ENCODE measurements around the gene GPRC5B. TPM values are rescaled to one million over a fixed set of nuclear protein-coding genes. Genes with fewer than 3 reads are reported as not detected.
A peak's percentile ranks its signal among the peaks of the same experiment; 100 is the strongest.

GPRC5B gene
- total RNA-seq, 2 experiments from 2014 or later = 0.22 to 0.55 TPM

- H3K4me3 Mint-ChIP-seq = no peak overlapping the region
- peaks cover 5% of the 10 kb centered on the region for H3K4me1 Mint-ChIP-seq (ENCODE audit: low read depth)
- H3K27ac Mint-ChIP-seq = no peak overlapping the region
- no peak for DNase-seq
- no peaks in the 10 kb centered on the region for H3K36me3 Mint-ChIP-seq (ENCODE audit: low read depth)
- CTCF ChIA-PET = no interaction called here
- H3K27me3 Mint-ChIP-seq (ENCODE audit: low read depth) = no peaks in the 10 kb centered on the region
- intact Hi-C loops (cut with micrococcal nuclease) = no loop called here
- H3K9me3 Mint-ChIP-seq = peaks cover 4% of the 10 kb centered on the region
Measured at GRCh38 chr16:19892902-19893301, 8.3 kb upstream of the GPRC5B start.

- Mint-ChIP-seq H3K4me1 (ENCODE audit: low read depth) (peaks cover 12% of the 10 kb centered on the region), H3K27me3 (ENCODE audit: low read depth) (peaks cover 3% of the 10 kb centered on the region), H3K36me3 (ENCODE audit: low read depth) (no peaks in the 10 kb centered on the region), H3K4me3 (no peak overlapping the region), H3K9me3 (peaks cover 4% of the 10 kb centered on the region), H3K27ac (no peak overlapping the region)
- CTCF ChIA-PET = interaction anchor here (0.6 to 1.2 kb wide), 3 partner anchors 16 to 391 kb away, joined by 3 to 8 read pairs (median 3); no protein-coding TSS in a partner anchor
- no peak for DNase-seq
- intact Hi-C loops (cut with micrococcal nuclease) = no loop called here
Measured at GRCh38 chr16:19890901-19891300, 6.3 kb upstream of the GPRC5B start.

- intact Hi-C loops (cut with micrococcal nuclease) = loop anchor here (5.0 kb wide), 2 partner anchors 502 to 802 kb away; no protein-coding TSS in a partner anchor
- DNase-seq = peak; percentile 26
- Mint-ChIP-seq H3K9me3 (peaks cover 4% of the 10 kb centered on the region), H3K4me3 (no peak overlapping the region), H3K4me1 (ENCODE audit: low read depth) (peaks cover 22% of the 10 kb centered on the region), H3K27ac (no peak overlapping the region), H3K27me3 (ENCODE audit: low read depth) (peaks cover 14% of the 10 kb centered on the region), H3K36me3 (ENCODE audit: low read depth) (no peaks in the 10 kb centered on the region)
- CTCF ChIA-PET = interaction anchor here (0.7 to 3.7 kb wide), 4 partner anchors 9 to 331 kb away, joined by 3 to 28 read pairs (median 6); partner anchors contain the start of gene VPS35L
Measured at GRCh38 chr16:19888834-19889233, 4.2 kb upstream of the GPRC5B start.

GRCh38 chr16:19886073-19886941 is 1.7 kb upstream of the GPRC5B start:
- H3K27ac Mint-ChIP-seq = no peak overlapping the region
- H3K27me3 Mint-ChIP-seq (ENCODE audit: low read depth) = peaks cover 21% of the 10 kb centered on the region
- DNase-seq = peak; percentile 91
- peaks cover 4% of the 10 kb centered on the region for H3K9me3 Mint-ChIP-seq
- no peaks in the 10 kb centered on the region for H3K36me3 Mint-ChIP-seq (ENCODE audit: low read depth)
- H3K4me1 Mint-ChIP-seq (ENCODE audit: low read depth) = peaks cover 24% of the 10 kb centered on the region
- CTCF ChIA-PET = interaction anchor here (0.6 to 4.3 kb wide), 13 partner anchors 9 to 329 kb away, joined by 3 to 54 read pairs (median 4); partner anchors contain the start of gene VPS35L
- intact Hi-C loops (cut with micrococcal nuclease) = loop anchor here (1.0 to 5.0 kb wide), 6 partner anchors 168 to 799 kb away; partner anchors contain the start of genes IQCK and KNOP1
- H3K4me3 Mint-ChIP-seq = peak overlapping the region; percentile 72

- peaks cover 21% of the 10 kb centered on the region for H3K27me3 Mint-ChIP-seq (ENCODE audit: low read depth)
- no peak for DNase-seq
- no peaks in the 10 kb centered on the region for H3K36me3 Mint-ChIP-seq (ENCODE audit: low read depth)
- H3K4me1 Mint-ChIP-seq (ENCODE audit: low read depth) = peaks cover 24% of the 10 kb centered on the region
- CTCF ChIA-PET = interaction anchor here (3.7 to 4.3 kb wide), 2 partner anchors 286 to 328 kb away, joined by 28 to 54 read pairs; partner anchors contain the start of gene VPS35L
- H3K9me3 Mint-ChIP-seq = no peaks in the 10 kb centered on the region
- H3K27ac Mint-ChIP-seq = no peak overlapping the region
- peak overlapping the region; percentile 72 for H3K4me3 Mint-ChIP-seq
- intact Hi-C loops (cut with micrococcal nuclease) = loop anchor here (1.0 to 5.0 kb wide), 6 partner anchors 167 to 798 kb away; partner anchors contain the start of genes IQCK and KNOP1
Measured at GRCh38 chr16:19885451-19886072, 914 bp upstream of the GPRC5B start.

GRCh38 chr16:19883966-19884485 is 622 bp downstream of the GPRC5B start:
- no peaks in the 10 kb centered on the region for H3K36me3 Mint-ChIP-seq (ENCODE audit: low read depth)
- H3K4me1 Mint-ChIP-seq (ENCODE audit: low read depth) = peaks cover 23% of the 10 kb centered on the region
- intact Hi-C loops (cut with micrococcal nuclease) = no loop called here
- no peaks in the 10 kb centered on the region for H3K9me3 Mint-ChIP-seq
- H3K27ac Mint-ChIP-seq = no peak overlapping the region
- H3K27me3 Mint-ChIP-seq (ENCODE audit: low read depth) = peaks cover 21% of the 10 kb centered on the region
- no peak for DNase-seq
- CTCF ChIA-PET = interaction anchor here (4.3 kb wide), 1 partner anchor 284 kb away, joined by 54 read pairs; no protein-coding TSS in a partner anchor
- H3K4me3 Mint-ChIP-seq = peak overlapping the region; percentile 63

GRCh38 chr16:19883296-19883965 is 1.2 kb downstream of the GPRC5B start:
- Mint-ChIP-seq H3K4me3 (peak overlapping the region; percentile 63), H3K27ac (no peak overlapping the region), H3K9me3 (no peaks in the 10 kb centered on the region), H3K36me3 (ENCODE audit: low read depth) (no peaks in the 10 kb centered on the region), H3K27me3 (ENCODE audit: low read depth) (peaks cover 21% of the 10 kb centered on the region), H3K4me1 (ENCODE audit: low read depth) (peaks cover 19% of the 10 kb centered on the region)
- intact Hi-C loops (cut with micrococcal nuclease) = no loop called here
- CTCF ChIA-PET = interaction anchor here (0.9 to 4.3 kb wide), 3 partner anchors 282 to 299 kb away, joined by 3 to 54 read pairs (median 3); no protein-coding TSS in a partner anchor
- no peak for DNase-seq

- intact Hi-C loops (cut with micrococcal nuclease) = no loop called here
- CTCF ChIA-PET = interaction anchor here (0.7 to 1.3 kb wide), 3 partner anchors 281 to 351 kb away, joined by 3 read pairs; no protein-coding TSS in a partner anchor
- no peak for DNase-seq
- H3K27ac Mint-ChIP-seq = no peak overlapping the region
- H3K4me1 Mint-ChIP-seq (ENCODE audit: low read depth) = peaks cover 19% of the 10 kb centered on the region
- H3K36me3 Mint-ChIP-seq (ENCODE audit: low read depth) = no peaks in the 10 kb centered on the region
- H3K27me3 Mint-ChIP-seq (ENCODE audit: low read depth) = peaks cover 21% of the 10 kb centered on the region
- no peak overlapping the region for H3K4me3 Mint-ChIP-seq
- H3K9me3 Mint-ChIP-seq = no peaks in the 10 kb centered on the region
Measured at GRCh38 chr16:19882646-19883045, 2.0 kb downstream of the GPRC5B start.

- Mint-ChIP-seq H3K4me3 (no peak overlapping the region), H3K27me3 (ENCODE audit: low read depth) (peaks cover 21% of the 10 kb centered on the region), H3K4me1 (ENCODE audit: low read depth) (peaks cover 19% of the 10 kb centered on the region), H3K27ac (no peak overlapping the region), H3K36me3 (ENCODE audit: low read depth) (no peaks in the 10 kb centered on the region), H3K9me3 (no peaks in the 10 kb centered on the region)
- CTCF ChIA-PET = interaction anchor here (0.7 to 1.3 kb wide), 3 partner anchors 281 to 350 kb away, joined by 3 read pairs; no protein-coding TSS in a partner anchor
- intact Hi-C loops (cut with micrococcal nuclease) = no loop called here
- DNase-seq = no peak
Measured at GRCh38 chr16:19882186-19882585, 2.5 kb downstream of the GPRC5B start.

GRCh38 chr16:19881783-19882182 is 2.9 kb downstream of the GPRC5B start:
- no peaks in the 10 kb centered on the region for H3K9me3 Mint-ChIP-seq
- no peak overlapping the region for H3K27ac Mint-ChIP-seq
- no peak overlapping the region for H3K4me3 Mint-ChIP-seq
- CTCF ChIA-PET = interaction anchor here (0.7 to 1.3 kb wide), 2 partner anchors 297 to 350 kb away, joined by 3 read pairs; no protein-coding TSS in a partner anchor
- intact Hi-C loops (cut with micrococcal nuclease) = no loop called here
- no peak for DNase-seq
- H3K27me3 Mint-ChIP-seq (ENCODE audit: low read depth) = peaks cover 21% of the 10 kb centered on the region
- H3K36me3 Mint-ChIP-seq (ENCODE audit: low read depth) = no peaks in the 10 kb centered on the region
- H3K4me1 Mint-ChIP-seq (ENCODE audit: low read depth) = peaks cover 19% of the 10 kb centered on the region

- H3K4me1 Mint-ChIP-seq (ENCODE audit: low read depth) = peaks cover 13% of the 10 kb centered on the region
- H3K36me3 Mint-ChIP-seq (ENCODE audit: low read depth) = no peaks in the 10 kb centered on the region
- no peak for DNase-seq
- H3K9me3 Mint-ChIP-seq = no peaks in the 10 kb centered on the region
- intact Hi-C loops (cut with micrococcal nuclease) = no loop called here
- CTCF ChIA-PET = no interaction called here
- peaks cover 19% of the 10 kb centered on the region for H3K27me3 Mint-ChIP-seq (ENCODE audit: low read depth)
- H3K4me3 Mint-ChIP-seq = no peak overlapping the region
- H3K27ac Mint-ChIP-seq = no peak overlapping the region
Measured at GRCh38 chr16:19881028-19881427, 3.6 kb downstream of the GPRC5B start.
